ENCODE results near the gene FRRS1. TPM values are rescaled to one million over a fixed set of nuclear protein-coding genes. Genes with fewer than 3 reads are reported as not detected.
A peak's percentile ranks its signal among the peaks of the same experiment; 100 is the strongest.

FRRS1 gene
- total RNA-seq, 6 experiments from 2014 or later = 19.6 to 44.0 (median 31.4) TPM

GRCh38 chr1:99738858-99739465 lies 27.5 kb downstream of the FRRS1 start:
- 43% methylated on average over 6 of the region's 6 CpGs for WGBS (ENCODE audit: insufficient coverage, low coverage, low lambda C conversion rate, missing lambda C conversion rate)
- DNase-seq = peak in 1 of 3 donors; percentile 63
- peak overlapping the region; percentile 30 to 85 (median 70) for H3K27ac ChIP-seq

GRCh38 chr1:99737016-99737415 lies 29.4 kb downstream of the FRRS1 start:
- 37% methylated on average over 4 of the region's 4 CpGs for WGBS (ENCODE audit: insufficient coverage, low coverage, low lambda C conversion rate, missing lambda C conversion rate)
- intact Hi-C loops (cut with DNase I) = no loop called here

More at GRCh38 chr1:99738858-99739465, 27.5 kb downstream of the FRRS1 start:
- peaks cover 0 to 36% (median 10%) of the 10 kb centered on the region in 4 donors for H3K4me1 ChIP-seq
- H3K36me3 ChIP-seq = peaks cover 0 to 20% (median 9%) of the 10 kb centered on the region in 4 donors
- intact Hi-C loops (cut with DNase I) = no loop called here
- no peaks in the 10 kb centered on the region for H3K27me3 ChIP-seq
- H3K9me3 ChIP-seq = no peaks in the 10 kb centered on the region
- no peak overlapping the region for H3K4me3 ChIP-seq
- TF ChIP-seq, protein P1, sequence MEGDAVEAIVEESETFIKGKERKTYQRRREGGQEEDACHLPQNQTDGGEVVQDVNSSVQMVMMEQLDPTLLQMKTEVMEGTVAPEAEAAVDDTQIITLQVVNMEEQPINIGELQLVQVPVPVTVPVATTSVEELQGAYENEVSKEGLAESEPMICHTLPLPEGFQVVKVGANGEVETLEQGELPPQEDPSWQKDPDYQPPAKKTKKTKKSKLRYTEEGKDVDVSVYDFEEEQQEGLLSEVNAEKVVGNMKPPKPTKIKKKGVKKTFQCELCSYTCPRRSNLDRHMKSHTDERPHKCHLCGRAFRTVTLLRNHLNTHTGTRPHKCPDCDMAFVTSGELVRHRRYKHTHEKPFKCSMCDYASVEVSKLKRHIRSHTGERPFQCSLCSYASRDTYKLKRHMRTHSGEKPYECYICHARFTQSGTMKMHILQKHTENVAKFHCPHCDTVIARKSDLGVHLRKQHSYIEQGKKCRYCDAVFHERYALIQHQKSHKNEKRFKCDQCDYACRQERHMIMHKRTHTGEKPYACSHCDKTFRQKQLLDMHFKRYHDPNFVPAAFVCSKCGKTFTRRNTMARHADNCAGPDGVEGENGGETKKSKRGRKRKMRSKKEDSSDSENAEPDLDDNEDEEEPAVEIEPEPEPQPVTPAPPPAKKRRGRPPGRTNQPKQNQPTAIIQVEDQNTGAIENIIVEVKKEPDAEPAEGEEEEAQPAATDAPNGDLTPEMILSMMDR (IDR thresholded peaks at IDR 0.05) = no peak
- no peak for TF ChIP-seq POLR2A (IDR thresholded peaks at IDR 0.05)
- ATAC-seq = peak; percentile 85 to 95 (median 90)

DNA sequence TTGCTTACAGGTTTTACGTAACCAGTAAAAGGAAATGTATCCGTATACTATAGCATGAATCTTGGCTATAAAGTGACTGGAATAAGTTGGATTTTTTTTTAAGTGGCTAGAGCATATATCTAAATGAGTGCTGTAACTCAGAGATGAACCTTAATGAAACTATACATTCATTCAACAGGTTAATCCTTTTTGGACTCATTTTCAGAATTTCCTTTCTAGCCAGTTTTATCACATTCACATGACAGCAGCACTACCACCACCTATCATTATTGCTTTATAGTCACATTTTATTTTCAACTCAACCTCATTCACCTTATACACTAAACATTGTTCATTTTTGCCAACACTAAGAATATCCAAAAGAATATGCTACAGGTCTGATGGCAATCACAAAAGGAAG lies 30.6 kb downstream of the FRRS1 start:
- Histone ChIP-seq H3K4me1 (peaks cover 0 to 32% (median 8%) of the 10 kb centered on the region in 4 donors), H3K27me3 (no peaks in the 10 kb centered on the region), H3K36me3 (peaks cover 0 to 7% (median 3%) of the 10 kb centered on the region in 4 donors), H3K9me3 (no peaks in the 10 kb centered on the region), H3K4me3 (no peak overlapping the region), H3K27ac (no peak overlapping the region)
- TF ChIP-seq, protein P1 (IDR thresholded peaks at IDR 0.05) = no peak
- TF ChIP-seq POLR2A (IDR thresholded peaks at IDR 0.05) = no peak
- DNase-seq (no peak), ATAC-seq (no peak)
- WGBS (ENCODE audit: insufficient coverage, low coverage, low lambda C conversion rate, missing lambda C conversion rate) = 90% methylated on average over 2 of the region's 2 CpGs
- intact Hi-C loops (cut with DNase I) = no loop called here

More at GRCh38 chr1:99737016-99737415, 29.4 kb downstream of the FRRS1 start:
- H3K4me3 ChIP-seq = no peak overlapping the region
- H3K9me3 ChIP-seq = no peaks in the 10 kb centered on the region
- peak; percentile 60 to 86 (median 78) for ATAC-seq
- H3K27ac ChIP-seq = peak overlapping the region in 2 of 3 donors; percentile 70 to 85
- no peaks in the 10 kb centered on the region for H3K27me3 ChIP-seq
- peaks cover 0 to 11% (median 6%) of the 10 kb centered on the region in 4 donors for H3K36me3 ChIP-seq
- no peak for DNase-seq
- no peak for TF ChIP-seq POLR2A (IDR thresholded peaks at IDR 0.05)
- TF ChIP-seq, protein P1 (IDR thresholded peaks at IDR 0.05) = peak; percentile 42 to 52 (median 48)
- peaks cover 0 to 36% (median 10%) of the 10 kb centered on the region in 4 donors for H3K4me1 ChIP-seq

DNA sequence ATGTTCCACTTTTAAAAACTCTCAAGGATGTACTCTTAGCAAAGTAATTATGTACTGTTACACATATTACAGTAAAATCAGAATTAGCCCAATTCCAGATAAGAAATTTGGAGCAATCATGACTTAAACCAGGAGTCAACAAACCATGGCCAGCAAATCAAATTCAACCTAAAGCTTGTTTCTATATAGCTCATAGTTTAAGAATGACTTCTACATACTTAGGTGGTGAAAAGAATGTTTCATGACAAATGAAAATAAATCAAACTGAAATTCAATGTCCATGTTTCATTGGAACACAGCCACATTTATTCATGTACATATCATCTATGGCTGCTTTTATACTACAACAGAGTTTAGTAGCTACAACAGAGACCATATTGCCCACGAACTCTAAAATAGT lies 35.1 kb downstream of the FRRS1 start:
- no peaks in the 10 kb centered on the region for H3K27me3 ChIP-seq
- 73% methylated on average over 1 of the region's 1 CpG for whole genome bisulfite sequencing (ENCODE audit: insufficient coverage, low coverage, low lambda C conversion rate, missing lambda C conversion rate)
- peaks cover 0 to 21% (median 6%) of the 10 kb centered on the region in 4 donors for H3K36me3 ChIP-seq
- DNase-seq = no peak
- no peak overlapping the region for H3K4me3 ChIP-seq
- no peak for ATAC-seq
- intact Hi-C loops (cut with DNase I) = no loop called here
- H3K27ac ChIP-seq = no peak overlapping the region
- no peak for TF ChIP-seq POLR2A (IDR thresholded peaks at IDR 0.05)
- TF ChIP-seq, protein P1 (IDR thresholded peaks at IDR 0.05) = no peak
- H3K4me1 ChIP-seq = peaks cover 0 to 20% (median 1%) of the 10 kb centered on the region in 4 donors
- no peaks in the 10 kb centered on the region for H3K9me3 ChIP-seq

All from right lobe of liver (tissue), 6 donors.